ENCODE results near the gene FOXE3. TPM values are rescaled to one million over a fixed set of nuclear protein-coding genes. Genes with fewer than 3 reads are reported as not detected.

FOXE3 gene
- total and polyA plus RNA-seq, 2 of the 8 experiments (the other 6 are each of a cell fraction or from before 2014, with no cell fraction given) = 0.18 TPM; not detected in 1

DNA sequence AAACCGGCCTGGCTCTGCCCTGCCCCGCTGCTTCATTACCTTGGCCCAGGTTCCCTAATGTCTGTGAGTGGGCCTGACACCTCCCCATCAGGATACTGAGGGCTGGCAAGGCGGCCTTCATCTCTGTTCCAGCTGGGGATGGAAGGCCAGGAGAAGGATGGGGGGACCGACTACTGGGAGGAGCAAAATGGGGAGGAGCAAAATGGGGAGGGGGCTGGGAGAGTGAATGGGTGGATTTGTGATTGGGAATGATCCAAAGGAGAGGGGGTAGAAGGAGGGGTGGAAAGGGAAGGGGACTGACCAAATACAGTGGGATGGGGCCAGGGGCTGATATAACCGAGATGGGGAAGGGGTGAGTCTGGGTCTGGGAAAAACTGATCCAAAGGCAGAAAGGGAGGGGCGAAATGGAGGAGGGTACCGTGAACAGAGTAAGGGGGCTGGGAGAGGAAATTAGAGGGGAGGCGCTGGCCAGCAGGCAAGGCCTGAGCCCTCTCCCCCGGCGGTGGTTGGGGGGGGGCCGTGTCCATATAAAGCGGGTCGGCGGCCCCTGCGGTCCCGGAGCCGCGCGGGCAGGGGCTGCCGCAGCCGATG is at the start of gene FOXE3 (continued):
- TF ChIP-seq, protein P1, sequence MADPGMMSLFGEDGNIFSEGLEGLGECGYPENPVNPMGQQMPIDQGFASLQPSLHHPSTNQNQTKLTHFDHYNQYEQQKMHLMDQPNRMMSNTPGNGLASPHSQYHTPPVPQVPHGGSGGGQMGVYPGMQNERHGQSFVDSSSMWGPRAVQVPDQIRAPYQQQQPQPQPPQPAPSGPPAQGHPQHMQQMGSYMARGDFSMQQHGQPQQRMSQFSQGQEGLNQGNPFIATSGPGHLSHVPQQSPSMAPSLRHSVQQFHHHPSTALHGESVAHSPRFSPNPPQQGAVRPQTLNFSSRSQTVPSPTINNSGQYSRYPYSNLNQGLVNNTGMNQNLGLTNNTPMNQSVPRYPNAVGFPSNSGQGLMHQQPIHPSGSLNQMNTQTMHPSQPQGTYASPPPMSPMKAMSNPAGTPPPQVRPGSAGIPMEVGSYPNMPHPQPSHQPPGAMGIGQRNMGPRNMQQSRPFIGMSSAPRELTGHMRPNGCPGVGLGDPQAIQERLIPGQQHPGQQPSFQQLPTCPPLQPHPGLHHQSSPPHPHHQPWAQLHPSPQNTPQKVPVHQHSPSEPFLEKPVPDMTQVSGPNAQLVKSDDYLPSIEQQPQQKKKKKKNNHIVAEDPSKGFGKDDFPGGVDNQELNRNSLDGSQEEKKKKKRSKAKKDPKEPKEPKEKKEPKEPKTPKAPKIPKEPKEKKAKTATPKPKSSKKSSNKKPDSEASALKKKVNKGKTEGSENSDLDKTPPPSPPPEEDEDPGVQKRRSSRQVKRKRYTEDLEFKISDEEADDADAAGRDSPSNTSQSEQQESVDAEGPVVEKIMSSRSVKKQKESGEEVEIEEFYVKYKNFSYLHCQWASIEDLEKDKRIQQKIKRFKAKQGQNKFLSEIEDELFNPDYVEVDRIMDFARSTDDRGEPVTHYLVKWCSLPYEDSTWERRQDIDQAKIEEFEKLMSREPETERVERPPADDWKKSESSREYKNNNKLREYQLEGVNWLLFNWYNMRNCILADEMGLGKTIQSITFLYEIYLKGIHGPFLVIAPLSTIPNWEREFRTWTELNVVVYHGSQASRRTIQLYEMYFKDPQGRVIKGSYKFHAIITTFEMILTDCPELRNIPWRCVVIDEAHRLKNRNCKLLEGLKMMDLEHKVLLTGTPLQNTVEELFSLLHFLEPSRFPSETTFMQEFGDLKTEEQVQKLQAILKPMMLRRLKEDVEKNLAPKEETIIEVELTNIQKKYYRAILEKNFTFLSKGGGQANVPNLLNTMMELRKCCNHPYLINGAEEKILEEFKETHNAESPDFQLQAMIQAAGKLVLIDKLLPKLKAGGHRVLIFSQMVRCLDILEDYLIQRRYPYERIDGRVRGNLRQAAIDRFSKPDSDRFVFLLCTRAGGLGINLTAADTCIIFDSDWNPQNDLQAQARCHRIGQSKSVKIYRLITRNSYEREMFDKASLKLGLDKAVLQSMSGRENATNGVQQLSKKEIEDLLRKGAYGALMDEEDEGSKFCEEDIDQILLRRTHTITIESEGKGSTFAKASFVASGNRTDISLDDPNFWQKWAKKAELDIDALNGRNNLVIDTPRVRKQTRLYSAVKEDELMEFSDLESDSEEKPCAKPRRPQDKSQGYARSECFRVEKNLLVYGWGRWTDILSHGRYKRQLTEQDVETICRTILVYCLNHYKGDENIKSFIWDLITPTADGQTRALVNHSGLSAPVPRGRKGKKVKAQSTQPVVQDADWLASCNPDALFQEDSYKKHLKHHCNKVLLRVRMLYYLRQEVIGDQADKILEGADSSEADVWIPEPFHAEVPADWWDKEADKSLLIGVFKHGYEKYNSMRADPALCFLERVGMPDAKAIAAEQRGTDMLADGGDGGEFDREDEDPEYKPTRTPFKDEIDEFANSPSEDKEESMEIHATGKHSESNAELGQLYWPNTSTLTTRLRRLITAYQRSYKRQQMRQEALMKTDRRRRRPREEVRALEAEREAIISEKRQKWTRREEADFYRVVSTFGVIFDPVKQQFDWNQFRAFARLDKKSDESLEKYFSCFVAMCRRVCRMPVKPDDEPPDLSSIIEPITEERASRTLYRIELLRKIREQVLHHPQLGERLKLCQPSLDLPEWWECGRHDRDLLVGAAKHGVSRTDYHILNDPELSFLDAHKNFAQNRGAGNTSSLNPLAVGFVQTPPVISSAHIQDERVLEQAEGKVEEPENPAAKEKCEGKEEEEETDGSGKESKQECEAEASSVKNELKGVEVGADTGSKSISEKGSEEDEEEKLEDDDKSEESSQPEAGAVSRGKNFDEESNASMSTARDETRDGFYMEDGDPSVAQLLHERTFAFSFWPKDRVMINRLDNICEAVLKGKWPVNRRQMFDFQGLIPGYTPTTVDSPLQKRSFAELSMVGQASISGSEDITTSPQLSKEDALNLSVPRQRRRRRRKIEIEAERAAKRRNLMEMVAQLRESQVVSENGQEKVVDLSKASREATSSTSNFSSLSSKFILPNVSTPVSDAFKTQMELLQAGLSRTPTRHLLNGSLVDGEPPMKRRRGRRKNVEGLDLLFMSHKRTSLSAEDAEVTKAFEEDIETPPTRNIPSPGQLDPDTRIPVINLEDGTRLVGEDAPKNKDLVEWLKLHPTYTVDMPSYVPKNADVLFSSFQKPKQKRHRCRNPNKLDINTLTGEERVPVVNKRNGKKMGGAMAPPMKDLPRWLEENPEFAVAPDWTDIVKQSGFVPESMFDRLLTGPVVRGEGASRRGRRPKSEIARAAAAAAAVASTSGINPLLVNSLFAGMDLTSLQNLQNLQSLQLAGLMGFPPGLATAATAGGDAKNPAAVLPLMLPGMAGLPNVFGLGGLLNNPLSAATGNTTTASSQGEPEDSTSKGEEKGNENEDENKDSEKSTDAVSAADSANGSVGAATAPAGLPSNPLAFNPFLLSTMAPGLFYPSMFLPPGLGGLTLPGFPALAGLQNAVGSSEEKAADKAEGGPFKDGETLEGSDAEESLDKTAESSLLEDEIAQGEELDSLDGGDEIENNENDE (IDR thresholded peaks at IDR 0.05; ENCODE audit: insufficient replicate concordance, low read length) = no peak
- TF ChIP-seq TBP (IDR thresholded peaks at IDR 0.05; ENCODE audit: low read depth, low read length) (no peak), POLR2A (IDR thresholded peaks at IDR 0.05; ENCODE audit: control extremely low read depth in 1 of 2, low read depth in 2 of 2, low read length in 2 of 2) (no peak)

All from H1 (cell line).